Panc1 (cell line): ENCODE measurements around the gene KIRREL3. TPM values are rescaled to one million over a fixed set of nuclear protein-coding genes. Genes with fewer than 3 reads are reported as not detected.
A peak's percentile ranks its signal among the peaks of the same experiment; 100 is the strongest.

Source experiments
- ATAC-seq: fragments of 200-7000 bp; cut with Tn5 transposase; 2 replicates; pipeline ENCODE4 v1.9.1; 2020; ENCODE audit warnings: mild to moderate bottlenecking, moderate library complexity
- BruUV-seq: library from RNA; stranded (reverse); fragments of 400-500 nt; replicated peaks from 2 replicates; lab custom pipeline; 2021; lab: Mats Ljungman, UMichigan
- CTCF ChIA-PET: fragments of 300-600 bp; sonication (Branson Sonifier 250); formaldehyde crosslinking; loops from one replicate; lab custom pipeline; 2022; ENCODE audit warnings: antibody characterized with exemption; lab: Charles Lee
- POLR2A ChIA-PET: fragments of 300-600 bp; sonication (Branson Sonifier 250); formaldehyde crosslinking; loops from one replicate; lab custom pipeline; 2022; ENCODE audit warnings: antibody characterized with exemption; lab: Charles Lee
- DNase-seq: peaks from one replicate; pipeline ENCODE4 v3.0.0-alpha.2; 2010; ENCODE audit warnings: low read depth, low spot score
- H3K27ac ChIP-seq: 2 replicates; pipeline ENCODE4 v1.5.1; 2011; ENCODE audit warnings: mild to moderate bottlenecking, low read length, inconsistent platforms
- H3K27me3 ChIP-seq: fragments of 200-500 bp; sonication (Bioruptor generic); 2 replicates; pipeline ENCODE4 v1.6.0; 2014; ENCODE audit warnings: low read length, inconsistent platforms; ENCODE audit not compliant: control insufficient read depth, insufficient read depth
- H3K36me3 ChIP-seq: fragments of 200-500 bp; sonication (Bioruptor generic); 2 replicates; pipeline ENCODE4 v1.5.1; 2014; ENCODE audit warnings: inconsistent platforms, mild to moderate bottlenecking, low read length, moderate library complexity; ENCODE audit not compliant: control insufficient read depth, insufficient read depth
- H3K4me1 ChIP-seq: 2 replicates; pipeline ENCODE4 v1.5.1; 2011; ENCODE audit warnings: inconsistent platforms, mild to moderate bottlenecking, low read length, moderate library complexity; ENCODE audit not compliant: control insufficient read depth, insufficient read depth
- H3K4me3 ChIP-seq, 2 experiments: 2 replicates each; pipeline ENCODE4 v1.5.1; 2011 to 2012; ENCODE audit warnings: low read depth in 2 of 2, low read length in 2 of 2, mild to moderate bottlenecking in 2 of 2, inconsistent platforms in 1 of 2, moderate library complexity in 1 of 2
- H3K9me3 ChIP-seq: fragments of 200-500 bp; sonication (Bioruptor generic); 2 replicates; pipeline ENCODE4 v1.5.1; 2014; ENCODE audit warnings: low read depth, mild to moderate bottlenecking, inconsistent platforms, low read length, moderate library complexity; ENCODE audit not compliant: control insufficient read depth, insufficient read depth
- POLR2AphosphoS5 ChIP-seq: IDR thresholded peaks from 2 replicates; pipeline ENCODE4 v1.6.1; 2012; ENCODE audit warnings: mild to moderate bottlenecking, low read depth, low read length, moderate library complexity
- SIN3A ChIP-seq: IDR thresholded peaks from 2 replicates; pipeline ENCODE4 v1.6.1; 2012; ENCODE audit warnings: low read depth, mild to moderate bottlenecking, low read length, moderate library complexity, borderline replicate concordance; ENCODE audit not compliant: insufficient read depth
- TCF7L2 ChIP-seq: IDR thresholded peaks from 2 replicates; pipeline ENCODE4 v1.6.1; 2011; ENCODE audit warnings: mild to moderate bottlenecking, low read depth, low read length, inconsistent platforms
- in situ Hi-C: cut with HindIII; loops from 2 replicates; pipeline ENCODE4 v1.10.0; 2016; ENCODE audit warnings: low sequenced_read_pairs, low pct_unique_long_range_greater_than_20kb
- intact Hi-C: fragments of 100-400 bp; cut with micrococcal nuclease; formaldehyde crosslinking; loops from one replicate; pipeline ENCODE4 v1.10.0; 2022; ENCODE audit not compliant: unreplicated experiment
- total RNA-seq: library from RNA; stranded (reverse); gene quantifications from one replicate; pipeline ENCODE4 v1.2.1, GENCODE V29; 2021; ENCODE audit not compliant: unreplicated experiment
- TF ChIP-seq, protein P1 (sequence below): fragments of 450-650 bp; IDR thresholded peaks from 2 replicates; pipeline ENCODE4 v1.5.1; 2017; ENCODE audit warnings: mild to moderate bottlenecking
- TF ChIP-seq, protein P2 (sequence below), 2 experiments: IDR thresholded peaks; 2 replicates each; pipeline ENCODE4 v1.6.1; 2011 to 2012; ENCODE audit warnings: low read depth in 2 of 2, control low read depth in 1 of 2, low read length in 1 of 2, mild to moderate bottlenecking in 1 of 2, moderate library complexity in 1 of 2; ENCODE audit not compliant: insufficient read depth in 1 of 2

KIRREL3 gene
- total RNA-seq, 1 experiment from 2014 or later, result 0.36 TPM

- TF ChIP-seq SIN3A, result no peak
- TF ChIP-seq, protein P1, sequence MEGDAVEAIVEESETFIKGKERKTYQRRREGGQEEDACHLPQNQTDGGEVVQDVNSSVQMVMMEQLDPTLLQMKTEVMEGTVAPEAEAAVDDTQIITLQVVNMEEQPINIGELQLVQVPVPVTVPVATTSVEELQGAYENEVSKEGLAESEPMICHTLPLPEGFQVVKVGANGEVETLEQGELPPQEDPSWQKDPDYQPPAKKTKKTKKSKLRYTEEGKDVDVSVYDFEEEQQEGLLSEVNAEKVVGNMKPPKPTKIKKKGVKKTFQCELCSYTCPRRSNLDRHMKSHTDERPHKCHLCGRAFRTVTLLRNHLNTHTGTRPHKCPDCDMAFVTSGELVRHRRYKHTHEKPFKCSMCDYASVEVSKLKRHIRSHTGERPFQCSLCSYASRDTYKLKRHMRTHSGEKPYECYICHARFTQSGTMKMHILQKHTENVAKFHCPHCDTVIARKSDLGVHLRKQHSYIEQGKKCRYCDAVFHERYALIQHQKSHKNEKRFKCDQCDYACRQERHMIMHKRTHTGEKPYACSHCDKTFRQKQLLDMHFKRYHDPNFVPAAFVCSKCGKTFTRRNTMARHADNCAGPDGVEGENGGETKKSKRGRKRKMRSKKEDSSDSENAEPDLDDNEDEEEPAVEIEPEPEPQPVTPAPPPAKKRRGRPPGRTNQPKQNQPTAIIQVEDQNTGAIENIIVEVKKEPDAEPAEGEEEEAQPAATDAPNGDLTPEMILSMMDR, result peak; percentile 21; the same call in 1 of the 2 replicates
- H3K27me3 ChIP-seq, result peaks cover 10% of the 10 kb centered on the region
- POLR2A ChIA-PET, result no interaction called here
- no peaks in the 10 kb centered on the region for H3K9me3 ChIP-seq
- no TSS peak for BruUV-seq
- no peak overlapping the region for H3K4me3 ChIP-seq
- in situ Hi-C loops, result no loop called here
- CTCF ChIA-PET, result no interaction called here
- no peak for DNase-seq
- no peak for ATAC-seq
- H3K27ac ChIP-seq, result no peak overlapping the region
- H3K4me1 ChIP-seq, result no peaks in the 10 kb centered on the region
- intact Hi-C loops, result no loop called here
- H3K36me3 ChIP-seq, result no peaks in the 10 kb centered on the region
These were observed 125.7 kb downstream of the KIRREL3 start for GRCh38 chr11:126874831-126875230.

DNA sequence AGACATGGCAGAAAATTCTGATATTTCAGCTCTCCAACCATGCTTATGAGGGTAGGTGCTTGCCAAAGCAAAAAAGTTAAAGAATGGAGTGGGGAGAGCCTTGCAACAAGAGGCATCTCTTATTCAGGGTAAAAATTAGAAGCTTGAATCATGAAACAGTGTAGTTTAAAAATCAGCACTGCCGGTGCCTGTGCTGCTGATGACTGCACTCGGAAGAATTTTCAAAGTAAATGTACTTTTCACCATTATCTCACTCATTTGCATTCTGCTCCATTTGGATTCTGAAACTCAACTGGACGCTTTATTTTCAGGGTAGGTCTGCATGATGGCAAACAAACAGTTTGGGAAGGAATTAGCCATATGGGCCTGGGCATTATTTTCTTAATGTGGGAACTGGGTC, 126.3 kb downstream of the KIRREL3 start:
- no peaks in the 10 kb centered on the region for H3K36me3 ChIP-seq
- peaks cover 10% of the 10 kb centered on the region for H3K27me3 ChIP-seq
- intact Hi-C loops, result no loop called here
- no peak for ATAC-seq
- H3K4me3 ChIP-seq, result no peak overlapping the region
- TF ChIP-seq SIN3A, result no peak
- TF ChIP-seq TCF7L2, result no peak
- TF ChIP-seq, protein P1, result no peak
- no peak for TF ChIP-seq POLR2AphosphoS5
- TF ChIP-seq, protein P2, sequence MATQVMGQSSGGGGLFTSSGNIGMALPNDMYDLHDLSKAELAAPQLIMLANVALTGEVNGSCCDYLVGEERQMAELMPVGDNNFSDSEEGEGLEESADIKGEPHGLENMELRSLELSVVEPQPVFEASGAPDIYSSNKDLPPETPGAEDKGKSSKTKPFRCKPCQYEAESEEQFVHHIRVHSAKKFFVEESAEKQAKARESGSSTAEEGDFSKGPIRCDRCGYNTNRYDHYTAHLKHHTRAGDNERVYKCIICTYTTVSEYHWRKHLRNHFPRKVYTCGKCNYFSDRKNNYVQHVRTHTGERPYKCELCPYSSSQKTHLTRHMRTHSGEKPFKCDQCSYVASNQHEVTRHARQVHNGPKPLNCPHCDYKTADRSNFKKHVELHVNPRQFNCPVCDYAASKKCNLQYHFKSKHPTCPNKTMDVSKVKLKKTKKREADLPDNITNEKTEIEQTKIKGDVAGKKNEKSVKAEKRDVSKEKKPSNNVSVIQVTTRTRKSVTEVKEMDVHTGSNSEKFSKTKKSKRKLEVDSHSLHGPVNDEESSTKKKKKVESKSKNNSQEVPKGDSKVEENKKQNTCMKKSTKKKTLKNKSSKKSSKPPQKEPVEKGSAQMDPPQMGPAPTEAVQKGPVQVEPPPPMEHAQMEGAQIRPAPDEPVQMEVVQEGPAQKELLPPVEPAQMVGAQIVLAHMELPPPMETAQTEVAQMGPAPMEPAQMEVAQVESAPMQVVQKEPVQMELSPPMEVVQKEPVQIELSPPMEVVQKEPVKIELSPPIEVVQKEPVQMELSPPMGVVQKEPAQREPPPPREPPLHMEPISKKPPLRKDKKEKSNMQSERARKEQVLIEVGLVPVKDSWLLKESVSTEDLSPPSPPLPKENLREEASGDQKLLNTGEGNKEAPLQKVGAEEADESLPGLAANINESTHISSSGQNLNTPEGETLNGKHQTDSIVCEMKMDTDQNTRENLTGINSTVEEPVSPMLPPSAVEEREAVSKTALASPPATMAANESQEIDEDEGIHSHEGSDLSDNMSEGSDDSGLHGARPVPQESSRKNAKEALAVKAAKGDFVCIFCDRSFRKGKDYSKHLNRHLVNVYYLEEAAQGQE (IDR thresholded peaks at IDR 0.05; ENCODE audit: insufficient read depth in 1 of 2, low read depth in 2 of 2, low read length in 1 of 2), result no peak
- DNase-seq, result no peak
- POLR2A ChIA-PET, result no interaction called here
- no peaks in the 10 kb centered on the region for H3K4me1 ChIP-seq
- no peaks in the 10 kb centered on the region for H3K9me3 ChIP-seq
- CTCF ChIA-PET, result no interaction called here
- BruUV-seq, result no TSS peak
- no peak overlapping the region for H3K27ac ChIP-seq
- in situ Hi-C loops, result no loop called here
